Ovary (tissue), 3 donors: ENCODE data around the gene NRAP.

Source experiments
- CTCF ChIP-seq, 3 donors: fragments of 450-650 bp in 2 of 3; fragments of 200-600 bp in 1 of 3; IDR thresholded peaks; one replicate each; pipeline versions ENCODE4 v1.5.1 to v1.8.0; 2016 to 2022; ENCODE audit warnings: antibody characterized with exemption in 3 of 3, mild to moderate bottlenecking in 1 of 3
- EP300 ChIP-seq: sonication (generic); formaldehyde crosslinking; IDR thresholded peaks from one replicate; pipeline ENCODE4 v1.6.1; 2017; ENCODE audit warnings: antibody characterized with exemption
- POLR2A ChIP-seq: fragments of 450-650 bp; IDR thresholded peaks from one replicate; pipeline ENCODE4 v1.6.1; 2017; ENCODE audit warnings: antibody characterized with exemption, mild to moderate bottlenecking, moderate library complexity
- donor health status: DM: no; HTN: no; CAD: no.

DNA sequence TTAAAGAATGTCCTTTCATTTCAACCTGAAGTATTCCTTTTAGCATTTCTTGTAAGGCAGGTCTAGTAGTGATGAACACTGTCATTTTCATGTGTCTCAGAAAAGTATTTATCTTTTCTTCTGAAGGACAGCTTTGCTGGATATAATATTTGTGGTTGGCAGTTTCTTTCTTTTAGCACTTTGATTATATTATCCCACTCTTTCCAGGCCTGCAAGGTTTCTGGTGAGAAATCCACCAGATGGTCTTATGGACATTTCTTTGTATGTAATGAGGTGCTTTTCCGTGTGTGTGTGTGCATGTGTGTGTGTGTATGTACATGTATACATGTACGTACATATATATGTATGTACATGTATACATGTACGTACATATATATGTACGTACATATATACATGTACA, 23.2 kb upstream of the NRAP start:
- TF ChIP-seq CTCF (IDR thresholded peaks at IDR 0.05) (no peak), POLR2A (no peak), EP300 (no peak)
